IMR-90 (cell line): ENCODE results near the gene CAMTA1.

ENCODE experiments used
- BHLHE40 ChIP-seq: fragments of 150-350 bp; IDR thresholded peaks from 2 replicates; pipeline ENCODE4 v1.6.1; 2016; ENCODE audit warnings: mild to moderate bottlenecking, low read depth, low read length
- CEBPB ChIP-seq: IDR thresholded peaks from 2 replicates; pipeline ENCODE4 v1.6.1; 2012; ENCODE audit warnings: low read depth, low read length, improper control_type of control experiment
- FOS ChIP-seq: fragments of 150-350 bp; IDR thresholded peaks from 2 replicates; pipeline ENCODE4 v1.6.1; 2016; ENCODE audit warnings: low read depth, low read length
- MAZ ChIP-seq: IDR thresholded peaks from 2 replicates; pipeline ENCODE4 v1.6.1; 2012; ENCODE audit warnings: low read depth, mild to moderate bottlenecking, low read length, improper control_type of control experiment, moderate library complexity, borderline replicate concordance
- POLR2A ChIP-seq: IDR thresholded peaks from 2 replicates; pipeline ENCODE4 v1.6.1; 2012; ENCODE audit warnings: mild to moderate bottlenecking, low read depth, low read length
- RAD21 ChIP-seq: IDR thresholded peaks from 2 replicates; pipeline ENCODE4 v1.6.1; 2012; ENCODE audit warnings: low read length, improper control_type of control experiment
- RCOR1 ChIP-seq: IDR thresholded peaks from 2 replicates; pipeline ENCODE4 v1.6.1; 2012; ENCODE audit warnings: mild to moderate bottlenecking, low read length, improper control_type of control experiment; ENCODE audit not compliant: insufficient replicate concordance
- RFX5 ChIP-seq: IDR thresholded peaks from 2 replicates; pipeline ENCODE4 v1.8.0; 2012; ENCODE audit warnings: low read depth, mild to moderate bottlenecking, low read length, moderate library complexity
- SMC3 ChIP-seq: fragments of 150-350 bp; IDR thresholded peaks from 2 replicates; pipeline ENCODE4 v1.6.1; 2016; ENCODE audit warnings: low read depth, mild to moderate bottlenecking, antibody characterized with exemption, low read length, moderate library complexity
- TF ChIP-seq, protein P1 (sequence below): conservative IDR thresholded peaks from 2 replicates; pipeline ENCODE4 v1.5.1; 2012; ENCODE audit warnings: mild to moderate bottlenecking, low read depth, low read length, improper control_type of control experiment
- TF ChIP-seq, protein P2 (sequence below): fragments of 150-350 bp; IDR thresholded peaks from 2 replicates; pipeline ENCODE4 v1.6.1; 2017; ENCODE audit warnings: mild to moderate bottlenecking, antibody characterized with exemption, low read length, low read depth

DNA sequence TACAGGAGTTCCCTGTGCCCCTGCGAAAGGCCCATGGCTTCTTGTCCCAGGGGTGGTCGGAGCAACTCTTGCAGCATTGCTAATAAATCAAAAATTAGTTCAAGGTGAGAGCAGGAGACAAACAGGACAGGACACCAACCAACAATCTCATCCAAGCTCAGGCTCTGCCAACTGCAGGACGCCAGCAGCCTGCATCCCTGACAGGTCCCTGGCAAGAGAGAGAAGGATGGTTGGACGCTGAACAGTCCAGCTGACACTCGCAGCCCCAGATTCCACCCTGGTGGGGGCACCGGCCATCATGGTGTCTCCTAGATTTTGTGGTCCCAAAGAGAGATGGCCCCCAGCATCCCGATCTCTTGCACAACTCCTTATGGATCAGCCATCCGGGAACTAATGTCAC, 843.8 kb downstream of the CAMTA1 start:
- TF ChIP-seq, protein P1, sequence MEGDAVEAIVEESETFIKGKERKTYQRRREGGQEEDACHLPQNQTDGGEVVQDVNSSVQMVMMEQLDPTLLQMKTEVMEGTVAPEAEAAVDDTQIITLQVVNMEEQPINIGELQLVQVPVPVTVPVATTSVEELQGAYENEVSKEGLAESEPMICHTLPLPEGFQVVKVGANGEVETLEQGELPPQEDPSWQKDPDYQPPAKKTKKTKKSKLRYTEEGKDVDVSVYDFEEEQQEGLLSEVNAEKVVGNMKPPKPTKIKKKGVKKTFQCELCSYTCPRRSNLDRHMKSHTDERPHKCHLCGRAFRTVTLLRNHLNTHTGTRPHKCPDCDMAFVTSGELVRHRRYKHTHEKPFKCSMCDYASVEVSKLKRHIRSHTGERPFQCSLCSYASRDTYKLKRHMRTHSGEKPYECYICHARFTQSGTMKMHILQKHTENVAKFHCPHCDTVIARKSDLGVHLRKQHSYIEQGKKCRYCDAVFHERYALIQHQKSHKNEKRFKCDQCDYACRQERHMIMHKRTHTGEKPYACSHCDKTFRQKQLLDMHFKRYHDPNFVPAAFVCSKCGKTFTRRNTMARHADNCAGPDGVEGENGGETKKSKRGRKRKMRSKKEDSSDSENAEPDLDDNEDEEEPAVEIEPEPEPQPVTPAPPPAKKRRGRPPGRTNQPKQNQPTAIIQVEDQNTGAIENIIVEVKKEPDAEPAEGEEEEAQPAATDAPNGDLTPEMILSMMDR, result no peak
- TF ChIP-seq RAD21, result no peak
- TF ChIP-seq POLR2A, result no peak
- TF ChIP-seq RCOR1, result no peak
- TF ChIP-seq FOS, result no peak
- no peak for TF ChIP-seq SMC3
- TF ChIP-seq MAZ, result no peak
- TF ChIP-seq, protein P2, sequence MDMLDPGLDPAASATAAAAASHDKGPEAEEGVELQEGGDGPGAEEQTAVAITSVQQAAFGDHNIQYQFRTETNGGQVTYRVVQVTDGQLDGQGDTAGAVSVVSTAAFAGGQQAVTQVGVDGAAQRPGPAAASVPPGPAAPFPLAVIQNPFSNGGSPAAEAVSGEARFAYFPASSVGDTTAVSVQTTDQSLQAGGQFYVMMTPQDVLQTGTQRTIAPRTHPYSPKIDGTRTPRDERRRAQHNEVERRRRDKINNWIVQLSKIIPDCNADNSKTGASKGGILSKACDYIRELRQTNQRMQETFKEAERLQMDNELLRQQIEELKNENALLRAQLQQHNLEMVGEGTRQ, result no peak
- TF ChIP-seq CEBPB, result no peak
- no peak for TF ChIP-seq RFX5
- TF ChIP-seq BHLHE40, result no peak
